Suprapubic skin (tissue), 4 donors: ENCODE measurements around the gene SREBF1. TPM values are rescaled to one million over a fixed set of nuclear protein-coding genes. Genes with fewer than 3 reads are reported as not detected.
A peak's percentile ranks its signal among the peaks of the same experiment; 100 is the strongest.

Experiments used
- DNase-seq, 2 donors: peaks; one replicate each; pipeline ENCODE4 v3.0.0-alpha.2; 2019; ENCODE audit warnings: low spot score in 2 of 2
- H3K27ac ChIP-seq: fragments of 200-600 bp; sonication (generic); one replicate; pipeline ENCODE4 v1.5.1; 2019
- H3K27me3 ChIP-seq: fragments of 200-600 bp; sonication (generic); one replicate; pipeline ENCODE4 v1.5.1; 2019
- H3K36me3 ChIP-seq: fragments of 200-600 bp; sonication (generic); one replicate; pipeline ENCODE4 v1.5.1; 2019
- H3K4me1 ChIP-seq: fragments of 200-600 bp; sonication (generic); one replicate; pipeline ENCODE4 v1.5.1; 2019
- H3K4me3 ChIP-seq: fragments of 200-600 bp; sonication (generic); one replicate; pipeline ENCODE4 v1.5.1; 2019; ENCODE audit warnings: mild to moderate bottlenecking
- H3K9me3 ChIP-seq: fragments of 200-600 bp; sonication (generic); one replicate; pipeline ENCODE4 v1.5.1; 2019
- CTCF ChIP-seq, 2 donors: fragments of 200-600 bp in 1 of 2; fragments of 450-650 bp in 1 of 2; sonication (generic) in 1 of 2; IDR thresholded peaks; one replicate each; pipeline ENCODE4 v1.5.1; 2016 to 2019; ENCODE audit warnings: antibody characterized with exemption in 2 of 2, mild to moderate bottlenecking in 1 of 2, moderate library complexity in 1 of 2
- EP300 ChIP-seq: sonication (generic); formaldehyde crosslinking; IDR thresholded peaks from one replicate; pipeline ENCODE4 v1.6.1; 2017; ENCODE audit warnings: antibody characterized with exemption
- POLR2A ChIP-seq, 2 donors: fragments of 450-650 bp; IDR thresholded peaks; one replicate each; pipeline ENCODE4 v1.6.1; 2017; ENCODE audit warnings: antibody characterized with exemption in 2 of 2, mild to moderate bottlenecking in 2 of 2, moderate library complexity in 2 of 2
- POLR2AphosphoS5 ChIP-seq, 3 donors: sonication (generic); formaldehyde crosslinking; IDR thresholded peaks; one replicate each; pipeline ENCODE4 v1.6.1; 2017; ENCODE audit warnings: antibody characterized with exemption in 3 of 3
- WGBS: methylation state at CpG from one replicate; pipeline ENCODE4 v1.1.5; 2018; 5-methylcytosine and 5-hydroxymethylcytosine counted together
- total RNA-seq, 4 donors: library from RNA; depleted of rRNA; stranded (reverse); fragments of >200 nt; gene quantifications; one replicate each; pipeline ENCODE4 v1.1.0, GENCODE V29; 2016

SREBF1 gene
- total RNA-seq, 4 donors from 2014 or later, result 78.1 to 124 (median 91.7) TPM

GRCh38 chr17:17824783-17825614 is 11.8 kb downstream of the SREBF1 start:
- Histone ChIP-seq H3K4me1 (peaks cover 85% of the 10 kb centered on the region), H3K27me3 (no peaks in the 10 kb centered on the region), H3K27ac (peak overlapping the region; percentile 92), H3K4me3 (no peak overlapping the region), H3K36me3 (peaks cover 5% of the 10 kb centered on the region), H3K9me3 (no peaks in the 10 kb centered on the region)
- no peak for TF ChIP-seq POLR2AphosphoS5 (IDR thresholded peaks at IDR 0.05)
- TF ChIP-seq EP300, result no peak
- no peak for TF ChIP-seq POLR2A (IDR thresholded peaks at IDR 0.05)
- no peak for TF ChIP-seq CTCF (IDR thresholded peaks at IDR 0.05)
- DNase-seq, result no peak
- 46% methylated on average over 13 of the region's 14 CpGs for WGBS

GRCh38 chr17:17824119-17824782 is 12.5 kb downstream of the SREBF1 start:
- peak overlapping the region; percentile 92 for H3K27ac ChIP-seq
- peaks cover 93% of the 10 kb centered on the region for H3K4me1 ChIP-seq
- peak overlapping the region; percentile 56 for H3K4me3 ChIP-seq
- H3K9me3 ChIP-seq, result no peaks in the 10 kb centered on the region
- H3K36me3 ChIP-seq, result peaks cover 12% of the 10 kb centered on the region
- H3K27me3 ChIP-seq, result no peaks in the 10 kb centered on the region
- 3% methylated on average over 9 of the region's 11 CpGs for WGBS
- DNase-seq, result no peak
- TF ChIP-seq EP300, result no peak
- TF ChIP-seq POLR2AphosphoS5 (IDR thresholded peaks at IDR 0.05), result no peak
- no peak for TF ChIP-seq POLR2A (IDR thresholded peaks at IDR 0.05)
- no peak for TF ChIP-seq CTCF (IDR thresholded peaks at IDR 0.05)

GRCh38 chr17:17823433-17824118 is 13.2 kb downstream of the SREBF1 start:
- DNase-seq, result peak; percentile 89 to 95
- peaks cover 98% of the 10 kb centered on the region for H3K4me1 ChIP-seq
- no peaks in the 10 kb centered on the region for H3K27me3 ChIP-seq
- H3K27ac ChIP-seq, result peak overlapping the region; percentile 92
- H3K9me3 ChIP-seq, result no peaks in the 10 kb centered on the region
- H3K4me3 ChIP-seq, result peak overlapping the region; percentile 56
- TF ChIP-seq CTCF (IDR thresholded peaks at IDR 0.05), result no peak
- TF ChIP-seq POLR2AphosphoS5 (IDR thresholded peaks at IDR 0.05), result peak in 2 of 3 donors; percentile 66 to 67
- H3K36me3 ChIP-seq, result peaks cover 19% of the 10 kb centered on the region
- 0% methylated on average over 19 of the region's 69 CpGs for WGBS

- TF ChIP-seq CTCF (IDR thresholded peaks at IDR 0.05) (no peak), EP300 (no peak), POLR2AphosphoS5 (IDR thresholded peaks at IDR 0.05) (no peak), POLR2A (IDR thresholded peaks at IDR 0.05) (no peak)
- Histone ChIP-seq H3K27me3 (no peaks in the 10 kb centered on the region), H3K4me3 (peak overlapping the region; percentile 56), H3K36me3 (peaks cover 28% of the 10 kb centered on the region), H3K9me3 (no peaks in the 10 kb centered on the region), H3K4me1 (peaks cover 98% of the 10 kb centered on the region), H3K27ac (peak overlapping the region; percentile 92)
- no peak for DNase-seq
- 18% methylated on average over 3 of the region's 3 CpGs for WGBS
These were observed 14.2 kb downstream of the SREBF1 start for GRCh38 chr17:17822616-17823015.

GRCh38 chr17:17822189-17822588 is 14.6 kb downstream of the SREBF1 start:
- peak; percentile 87 to 93 for DNase-seq
- H3K36me3 ChIP-seq, result peaks cover 32% of the 10 kb centered on the region
- WGBS, result no CpG with 5 or more reads among the region's 1 CpG
- TF ChIP-seq POLR2AphosphoS5 (IDR thresholded peaks at IDR 0.05), result peak in 2 of 3 donors; percentile 47 to 55
- no peak for TF ChIP-seq EP300
- H3K27me3 ChIP-seq, result no peaks in the 10 kb centered on the region
- peak overlapping the region; percentile 56 for H3K4me3 ChIP-seq
- peaks cover 95% of the 10 kb centered on the region for H3K4me1 ChIP-seq
- no peaks in the 10 kb centered on the region for H3K9me3 ChIP-seq
- peak overlapping the region; percentile 92 for H3K27ac ChIP-seq
